Measurements from ENCODE around the gene LHX4. TPM values are rescaled to one million over a fixed set of nuclear protein-coding genes. Genes with fewer than 3 reads are reported as not detected.

LHX4 gene
- total RNA-seq, 1 donor from 2014 or later: 2.1 TPM

- no peak for TF ChIP-seq CTCF (IDR thresholded peaks at IDR 0.05; ENCODE audit: partially characterized antibody, unreplicated experiment)
- Mint-ChIP-seq H3K4me1 (ENCODE audit: low read depth, unreplicated experiment) (peaks cover 21% of the 10 kb centered on the region), H3K36me3 (ENCODE audit: unreplicated experiment) (no peaks in the 10 kb centered on the region), H3K27ac (ENCODE audit: unreplicated experiment) (no peak overlapping the region), H3K9me3 (ENCODE audit: unreplicated experiment) (peaks cover 4% of the 10 kb centered on the region), H3K4me3 (ENCODE audit: unreplicated experiment) (no peak overlapping the region), H3K27me3 (ENCODE audit: unreplicated experiment) (peaks cover 12% of the 10 kb centered on the region)
- no peak for DNase-seq
Measured at GRCh38 chr1:180219776-180220175, 10.3 kb upstream of the LHX4 start.

GRCh38 chr1:180221462-180221861 lies 8.6 kb upstream of the LHX4 start:
- DNase-seq: no peak
- Mint-ChIP-seq H3K36me3 (ENCODE audit: unreplicated experiment) (no peaks in the 10 kb centered on the region), H3K4me3 (ENCODE audit: unreplicated experiment) (no peak overlapping the region), H3K4me1 (ENCODE audit: low read depth, unreplicated experiment) (peaks cover 18% of the 10 kb centered on the region), H3K27ac (ENCODE audit: unreplicated experiment) (no peak overlapping the region), H3K9me3 (ENCODE audit: unreplicated experiment) (peaks cover 4% of the 10 kb centered on the region), H3K27me3 (ENCODE audit: unreplicated experiment) (peaks cover 10% of the 10 kb centered on the region)
- TF ChIP-seq CTCF (IDR thresholded peaks at IDR 0.05; ENCODE audit: partially characterized antibody, unreplicated experiment): no peak

GRCh38 chr1:180224902-180225301 lies 5.2 kb upstream of the LHX4 start:
- Mint-ChIP-seq H3K9me3 (ENCODE audit: unreplicated experiment) (peaks cover 4% of the 10 kb centered on the region), H3K27me3 (ENCODE audit: unreplicated experiment) (peaks cover 4% of the 10 kb centered on the region), H3K36me3 (ENCODE audit: unreplicated experiment) (no peaks in the 10 kb centered on the region), H3K27ac (ENCODE audit: unreplicated experiment) (no peak overlapping the region), H3K4me3 (ENCODE audit: unreplicated experiment) (peak overlapping the region; percentile 12), H3K4me1 (ENCODE audit: low read depth, unreplicated experiment) (peaks cover 10% of the 10 kb centered on the region)
- no peak for DNase-seq
- no peak for TF ChIP-seq CTCF (IDR thresholded peaks at IDR 0.05; ENCODE audit: partially characterized antibody, unreplicated experiment)

GRCh38 chr1:180225403-180225802 lies 4.7 kb upstream of the LHX4 start:
- no peaks in the 10 kb centered on the region for H3K36me3 Mint-ChIP-seq (ENCODE audit: unreplicated experiment)
- peaks cover 4% of the 10 kb centered on the region for H3K9me3 Mint-ChIP-seq (ENCODE audit: unreplicated experiment)
- TF ChIP-seq CTCF (IDR thresholded peaks at IDR 0.05; ENCODE audit: partially characterized antibody, unreplicated experiment): no peak
- no peak overlapping the region for H3K4me3 Mint-ChIP-seq (ENCODE audit: unreplicated experiment)
- H3K27ac Mint-ChIP-seq (ENCODE audit: unreplicated experiment): no peak overlapping the region
- peaks cover 6% of the 10 kb centered on the region for H3K27me3 Mint-ChIP-seq (ENCODE audit: unreplicated experiment)
- peaks cover 10% of the 10 kb centered on the region for H3K4me1 Mint-ChIP-seq (ENCODE audit: low read depth, unreplicated experiment)
- DNase-seq: no peak

GRCh38 chr1:180227861-180228647 lies 2.0 kb upstream of the LHX4 start:
- H3K27ac Mint-ChIP-seq (ENCODE audit: unreplicated experiment): no peak overlapping the region
- peaks cover 16% of the 10 kb centered on the region for H3K27me3 Mint-ChIP-seq (ENCODE audit: unreplicated experiment)
- no peak for DNase-seq
- peak overlapping the region; percentile 22 for H3K4me3 Mint-ChIP-seq (ENCODE audit: unreplicated experiment)
- H3K4me1 Mint-ChIP-seq (ENCODE audit: low read depth, unreplicated experiment): peaks cover 13% of the 10 kb centered on the region
- peaks cover 8% of the 10 kb centered on the region for H3K9me3 Mint-ChIP-seq (ENCODE audit: unreplicated experiment)
- TF ChIP-seq CTCF (IDR thresholded peaks at IDR 0.05; ENCODE audit: partially characterized antibody, unreplicated experiment): no peak
- no peaks in the 10 kb centered on the region for H3K36me3 Mint-ChIP-seq (ENCODE audit: unreplicated experiment)

Data from glutamatergic neuron (in vitro differentiated cells).